IMR-90 (cell line): Measurements from ENCODE around the gene CMTM5. TPM values are rescaled to one million over a fixed set of nuclear protein-coding genes. Genes with fewer than 3 reads are reported as not detected.

Experiments
- ATAC-seq: fragments of 200-7000 bp; cut with Tn5 transposase; 2 replicates; pipeline ENCODE4 v1.9.1; 2020; ENCODE audit warnings: low read depth, mild to moderate bottlenecking, moderate library complexity
- BruUV-seq: library from RNA; stranded (reverse); fragments of 400-500 nt; replicated peaks from 2 replicates; lab custom pipeline; 2021; lab: Mats Ljungman, UMichigan
- CTCF ChIA-PET: fragments of 300-600 bp; formaldehyde crosslinking; extraction: SDS; loops from one replicate; lab custom pipeline; 2021; ENCODE audit warnings: antibody characterized with exemption; lab: Yijun Ruan, JAX
- POLR2A ChIA-PET: fragments of 300-600 bp; sonication (Branson Sonifier 250); formaldehyde crosslinking; loops from one replicate; lab custom pipeline; 2022; ENCODE audit warnings: antibody characterized with exemption; ENCODE audit not compliant: unreplicated experiment; lab: Charles Lee
- DNase-seq: peaks from one replicate; pipeline ENCODE4 v3.0.0; 2013
- H2AFZ ChIP-seq: replicated peaks from 2 replicates; pipeline ENCODE3; 2013; ENCODE audit warnings: low read length, mild to moderate bottlenecking; ENCODE audit not compliant: poor library complexity
- H2AK5ac ChIP-seq: 2 replicates; pipeline ENCODE4 v1.6.1; 2013; ENCODE audit warnings: low read depth, low read length, inconsistent platforms
- H2AK9ac ChIP-seq: replicated peaks from 2 replicates; pipeline ENCODE3; 2013; ENCODE audit warnings: mild to moderate bottlenecking, low read depth, low read length, moderate library complexity; ENCODE audit not compliant: poor library complexity
- H2BK120ac ChIP-seq: 2 replicates; pipeline ENCODE4 v1.6.1; 2013; ENCODE audit warnings: low read depth, low read length, inconsistent platforms
- H2BK15ac ChIP-seq: 3 replicates; pipeline ENCODE4 v1.6.1; 2013; ENCODE audit warnings: low read depth, low read length, inconsistent platforms
- H2BK20ac ChIP-seq: 2 replicates; pipeline ENCODE4 v1.6.1; 2013; ENCODE audit warnings: low read depth, mild to moderate bottlenecking, inconsistent platforms, low read length, moderate library complexity
- H2BK5ac ChIP-seq: 2 replicates; pipeline ENCODE4 v1.6.1; 2013; ENCODE audit warnings: mild to moderate bottlenecking, low read depth, low read length, inconsistent platforms; ENCODE audit not compliant: poor library complexity, severe bottlenecking
- H3K14ac ChIP-seq: replicated peaks from 2 replicates; pipeline ENCODE4 v1.6.1; 2013; ENCODE audit warnings: low read depth, low read length, inconsistent platforms
- H3K18ac ChIP-seq: 2 replicates; pipeline ENCODE4 v1.6.1; 2013; ENCODE audit warnings: low read depth, low read length, control low read depth
- H3K23ac ChIP-seq: 2 replicates; pipeline ENCODE4 v1.6.1; 2013; ENCODE audit warnings: low read depth, low read length, inconsistent platforms
- H3K27ac ChIP-seq: 2 replicates; pipeline ENCODE4 v1.5.1; 2013; ENCODE audit warnings: mild to moderate bottlenecking, control low read depth, low read length; ENCODE audit not compliant: insufficient read depth
- H3K27me3 ChIP-seq: 2 replicates; pipeline ENCODE4 v1.6.1; 2013; ENCODE audit warnings: low read length; ENCODE audit not compliant: control insufficient read depth, insufficient read depth
- H3K36me3 ChIP-seq: 2 replicates; pipeline ENCODE4 v1.6.1; 2013; ENCODE audit warnings: low read length, mixed read lengths; ENCODE audit not compliant: control insufficient read depth, insufficient read depth
- H3K4ac ChIP-seq: 2 replicates; pipeline ENCODE4 v1.6.1; 2013; ENCODE audit warnings: low read depth, low read length, inconsistent platforms
- H3K4me1 ChIP-seq: 2 replicates; pipeline ENCODE4 v1.6.1; 2013; ENCODE audit warnings: low read length, mixed read lengths; ENCODE audit not compliant: control insufficient read depth, insufficient read depth
- H3K4me2 ChIP-seq: 2 replicates; pipeline ENCODE4 v1.6.1; 2013; ENCODE audit warnings: low read depth, mild to moderate bottlenecking, control low read depth, low read length, moderate library complexity
- H3K4me3 ChIP-seq: 2 replicates; pipeline ENCODE4 v1.5.1; 2013; ENCODE audit warnings: low read depth, mild to moderate bottlenecking, control low read depth, low read length, moderate library complexity; ENCODE audit not compliant: insufficient read depth
- H3K56ac ChIP-seq: 2 replicates; pipeline ENCODE4 v1.6.1; 2013; ENCODE audit warnings: low read length, inconsistent platforms; ENCODE audit not compliant: insufficient read depth; ENCODE audit errors: extremely low read depth
- H3K79me1 ChIP-seq, 2 experiments: 2 replicates each; pipeline ENCODE4 v1.6.1; 2013; ENCODE audit warnings: low read length in 2 of 2, inconsistent platforms in 1 of 2, low read depth in 1 of 2
- H3K9ac ChIP-seq: 2 replicates; pipeline ENCODE4 v1.6.1; 2013; ENCODE audit warnings: low read depth, low read length, control low read depth
- H3K9me1 ChIP-seq: 2 replicates; pipeline ENCODE4 v1.6.1; 2013; ENCODE audit warnings: low read length, inconsistent platforms; ENCODE audit not compliant: insufficient read depth
- H3K9me3 ChIP-seq: 2 replicates; pipeline ENCODE4 v1.6.1; 2013; ENCODE audit warnings: low read length; ENCODE audit not compliant: control insufficient read depth, insufficient read depth
- H4K20me1 ChIP-seq: 2 replicates; pipeline ENCODE4 v1.6.1; 2013; ENCODE audit warnings: low read length, inconsistent platforms; ENCODE audit not compliant: insufficient read depth
- H4K5ac ChIP-seq: 2 replicates; pipeline ENCODE4 v1.6.1; 2013; ENCODE audit warnings: mild to moderate bottlenecking, low read depth, low read length, control low read depth
- H4K8ac ChIP-seq, 2 experiments: 2 replicates each; pipeline ENCODE4 v1.6.1; 2013; ENCODE audit warnings: low read depth in 2 of 2, low read length in 2 of 2, control low read depth in 1 of 2, inconsistent platforms in 1 of 2
- H4K91ac ChIP-seq: 2 replicates; pipeline ENCODE4 v1.6.1; 2013; ENCODE audit warnings: low read depth, low read length, inconsistent platforms; ENCODE audit not compliant: insufficient read depth
- ELK1 ChIP-seq: fragments of 150-350 bp; IDR thresholded peaks from 2 replicates; pipeline ENCODE4 v1.6.1; 2016; ENCODE audit warnings: low read depth, mild to moderate bottlenecking, low read length, moderate library complexity, borderline replicate concordance
- MXI1 ChIP-seq: IDR thresholded peaks from 2 replicates; pipeline ENCODE4 v1.6.1; 2012; ENCODE audit warnings: low read depth, mild to moderate bottlenecking, low read length, moderate library complexity, borderline replicate concordance
- WGBS, 2 experiments: methylation state at CpG; one replicate each; pipeline versions ENCODE4 v1.1.5 to v1.1.7; 2013; ENCODE audit warnings: missing lambda C conversion rate in 2 of 2; ENCODE audit not compliant: insufficient read length in 1 of 2; ENCODE audit errors: extremely low coverage in 2 of 2; 5-methylcytosine and 5-hydroxymethylcytosine counted together
- dilution Hi-C: fragments of 300-500 bp; cut with HindIII; formaldehyde crosslinking; loops from one replicate; pipeline ENCODE4 v1.14.3; 2018; ENCODE audit warnings: low sequenced_read_pairs; ENCODE audit not compliant: unreplicated experiment
- in situ Hi-C: fragments of 300-500 bp; cut with MboI; formaldehyde crosslinking; loops from 3 replicates; pipeline ENCODE4 v1.14.3; 2019; ENCODE audit warnings: low sequenced_read_pairs, inconsistent platforms, mixed read lengths
- intact Hi-C: fragments of 100-400 bp; cut with micrococcal nuclease; formaldehyde crosslinking; loops from 2 replicates; pipeline ENCODE4 v1.10.0; 2022
- polyA plus RNA-seq, 3 experiments: library from polyadenylated mRNA; depleted of rRNA; stranded (reverse); fragments of >200 nt; gene quantifications; 2 replicates each; pipeline ENCODE4 v1.2.3, GENCODE V29; 2012; ENCODE audit warnings: low replicate concordance in 1 of 3
- total RNA-seq: library from RNA; depleted of rRNA; stranded (reverse); fragments of >200 nt; gene quantifications from 2 replicates; pipeline ENCODE4 v1.2.3, GENCODE V29; 2012

Gene CMTM5
- total and polyA plus RNA-seq, 2 of the 4 experiments (the other 2 are of a cell fraction) = 0.07 TPM; not detected in 1

GRCh38 chr14:23413681-23414080 lies 36.8 kb downstream of the CMTM5 start:
- TF ChIP-seq MXI1 = no peak
- TF ChIP-seq ELK1 = no peak
- dilution Hi-C loops (no loop called here), intact Hi-C loops (no loop called here), in situ Hi-C loops (no loop called here)
- Histone ChIP-seq H3K27me3 (peaks cover 32% of the 10 kb centered on the region), H3K56ac (no peak overlapping the region), H3K4me1 (no peaks in the 10 kb centered on the region), H3K9ac (no peak overlapping the region), H3K9me1 (no peaks in the 10 kb centered on the region), H3K27ac (no peak overlapping the region), H3K14ac (no peak overlapping the region), H4K20me1 (no peaks in the 10 kb centered on the region), H2AK9ac (no peak overlapping the region), H3K23ac (no peak overlapping the region), H3K18ac (no peak overlapping the region), H3K79me1 (no peaks in the 10 kb centered on the region), H2BK120ac (no peak overlapping the region), H2BK5ac (no peak overlapping the region), H3K4me3 (no peak overlapping the region), H4K91ac (no peak overlapping the region), H4K5ac (no peak overlapping the region), H3K4ac (no peak overlapping the region), H4K8ac (no peak overlapping the region), H3K9me3 (no peaks in the 10 kb centered on the region), H3K4me2 (no peak overlapping the region), H2BK15ac (no peak overlapping the region), H2AFZ (peak overlapping the region; percentile 11), H2BK20ac (no peak overlapping the region), H3K36me3 (no peaks in the 10 kb centered on the region), H2AK5ac (no peak overlapping the region)
- POLR2A ChIA-PET = no interaction called here
- ATAC-seq (no peak), DNase-seq (no peak)
- no TSS peak for BruUV-seq
- 58% methylated on average over 3 of the region's 16 CpGs; no CpG with 5 or more reads in 1 of the 2 experiments for WGBS, 2 experiments
- CTCF ChIA-PET = interaction anchor here (0.7 kb wide), 1 partner anchor 34 kb away, joined by 3 read pairs; no protein-coding TSS in a partner anchor
